ENCODE measurements around the gene ARL6. TPM values are rescaled to one million over a fixed set of nuclear protein-coding genes. Genes with fewer than 3 reads are reported as not detected.

The ARL6 gene
- total RNA-seq, 1 experiment from 2014 or later, result 8.8 TPM

DNA sequence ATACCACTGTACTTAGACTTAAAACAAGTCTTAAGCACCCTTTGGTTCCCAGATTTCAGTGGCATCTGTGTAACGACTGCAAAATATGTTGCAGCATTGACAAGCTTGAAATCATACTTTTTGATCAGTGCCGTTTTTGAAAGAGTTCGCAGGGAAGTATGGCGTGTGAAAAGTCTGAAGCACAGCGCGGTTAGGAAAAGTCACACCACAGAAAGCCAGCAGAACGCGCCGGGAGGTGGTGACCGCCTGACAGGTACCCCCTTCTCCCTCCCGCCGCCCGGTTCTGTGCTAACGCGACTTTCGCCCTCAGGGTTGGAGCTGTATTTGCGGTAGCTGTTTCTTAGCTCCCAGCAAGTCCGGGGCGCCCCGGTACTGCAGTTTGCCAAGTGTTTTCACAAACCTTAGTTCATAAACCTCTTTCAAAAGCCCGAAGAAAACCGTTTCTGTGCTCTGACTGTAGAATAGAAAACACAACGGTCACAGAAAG lies 56.8 kb downstream of the ARL6 start:
- DNase-seq (ENCODE audit: low read depth, low spot score), result no peak
- Histone ChIP-seq H3K36me3 (ENCODE audit: control insufficient read depth, insufficient read depth, low read length) (no peaks in the 10 kb centered on the region; the same call in 1 of the 2 replicates), H3K4me1 (ENCODE audit: control insufficient read depth, insufficient read depth, low read length) (peaks cover 19% of the 10 kb centered on the region), H3K27ac (ENCODE audit: low read length) (peak overlapping the region; percentile 81), H3K4me3 (ENCODE audit: low read depth in 2 of 2, low read length in 2 of 2) (peak overlapping the region; percentile 88 to 93), H3K9me3 (ENCODE audit: control insufficient read depth, insufficient read depth, low read depth, low read length) (no peaks in the 10 kb centered on the region), H3K27me3 (ENCODE audit: control insufficient read depth, insufficient read depth, low read length) (peaks cover 20% of the 10 kb centered on the region)
- ATAC-seq, result peak; percentile 38
- intact Hi-C loops (cut with micrococcal nuclease; ENCODE audit: unreplicated experiment), result loop anchor here (10.0 kb wide), 1 partner anchor 93 kb away; no protein-coding TSS in a partner anchor
- no TSS peak for BruUV-seq (replicated peaks)
- TF ChIP-seq TCF7L2 (IDR thresholded peaks at IDR 0.05; ENCODE audit: low read depth, low read length) (no peak), SIN3A (IDR thresholded peaks at IDR 0.05; ENCODE audit: borderline replicate concordance, insufficient read depth, low read depth, low read length) (no peak), POLR2AphosphoS5 (IDR thresholded peaks at IDR 0.05; ENCODE audit: low read depth, low read length) (no peak)
- TF ChIP-seq, protein P1, sequence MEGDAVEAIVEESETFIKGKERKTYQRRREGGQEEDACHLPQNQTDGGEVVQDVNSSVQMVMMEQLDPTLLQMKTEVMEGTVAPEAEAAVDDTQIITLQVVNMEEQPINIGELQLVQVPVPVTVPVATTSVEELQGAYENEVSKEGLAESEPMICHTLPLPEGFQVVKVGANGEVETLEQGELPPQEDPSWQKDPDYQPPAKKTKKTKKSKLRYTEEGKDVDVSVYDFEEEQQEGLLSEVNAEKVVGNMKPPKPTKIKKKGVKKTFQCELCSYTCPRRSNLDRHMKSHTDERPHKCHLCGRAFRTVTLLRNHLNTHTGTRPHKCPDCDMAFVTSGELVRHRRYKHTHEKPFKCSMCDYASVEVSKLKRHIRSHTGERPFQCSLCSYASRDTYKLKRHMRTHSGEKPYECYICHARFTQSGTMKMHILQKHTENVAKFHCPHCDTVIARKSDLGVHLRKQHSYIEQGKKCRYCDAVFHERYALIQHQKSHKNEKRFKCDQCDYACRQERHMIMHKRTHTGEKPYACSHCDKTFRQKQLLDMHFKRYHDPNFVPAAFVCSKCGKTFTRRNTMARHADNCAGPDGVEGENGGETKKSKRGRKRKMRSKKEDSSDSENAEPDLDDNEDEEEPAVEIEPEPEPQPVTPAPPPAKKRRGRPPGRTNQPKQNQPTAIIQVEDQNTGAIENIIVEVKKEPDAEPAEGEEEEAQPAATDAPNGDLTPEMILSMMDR (IDR thresholded peaks at IDR 0.05), result no peak
- TF ChIP-seq, protein P2, sequence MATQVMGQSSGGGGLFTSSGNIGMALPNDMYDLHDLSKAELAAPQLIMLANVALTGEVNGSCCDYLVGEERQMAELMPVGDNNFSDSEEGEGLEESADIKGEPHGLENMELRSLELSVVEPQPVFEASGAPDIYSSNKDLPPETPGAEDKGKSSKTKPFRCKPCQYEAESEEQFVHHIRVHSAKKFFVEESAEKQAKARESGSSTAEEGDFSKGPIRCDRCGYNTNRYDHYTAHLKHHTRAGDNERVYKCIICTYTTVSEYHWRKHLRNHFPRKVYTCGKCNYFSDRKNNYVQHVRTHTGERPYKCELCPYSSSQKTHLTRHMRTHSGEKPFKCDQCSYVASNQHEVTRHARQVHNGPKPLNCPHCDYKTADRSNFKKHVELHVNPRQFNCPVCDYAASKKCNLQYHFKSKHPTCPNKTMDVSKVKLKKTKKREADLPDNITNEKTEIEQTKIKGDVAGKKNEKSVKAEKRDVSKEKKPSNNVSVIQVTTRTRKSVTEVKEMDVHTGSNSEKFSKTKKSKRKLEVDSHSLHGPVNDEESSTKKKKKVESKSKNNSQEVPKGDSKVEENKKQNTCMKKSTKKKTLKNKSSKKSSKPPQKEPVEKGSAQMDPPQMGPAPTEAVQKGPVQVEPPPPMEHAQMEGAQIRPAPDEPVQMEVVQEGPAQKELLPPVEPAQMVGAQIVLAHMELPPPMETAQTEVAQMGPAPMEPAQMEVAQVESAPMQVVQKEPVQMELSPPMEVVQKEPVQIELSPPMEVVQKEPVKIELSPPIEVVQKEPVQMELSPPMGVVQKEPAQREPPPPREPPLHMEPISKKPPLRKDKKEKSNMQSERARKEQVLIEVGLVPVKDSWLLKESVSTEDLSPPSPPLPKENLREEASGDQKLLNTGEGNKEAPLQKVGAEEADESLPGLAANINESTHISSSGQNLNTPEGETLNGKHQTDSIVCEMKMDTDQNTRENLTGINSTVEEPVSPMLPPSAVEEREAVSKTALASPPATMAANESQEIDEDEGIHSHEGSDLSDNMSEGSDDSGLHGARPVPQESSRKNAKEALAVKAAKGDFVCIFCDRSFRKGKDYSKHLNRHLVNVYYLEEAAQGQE (IDR thresholded peaks at IDR 0.05; ENCODE audit: insufficient read depth in 1 of 2, low read depth in 2 of 2, low read length in 1 of 2), result no peak
- ChIA-PET CTCF (interaction anchor here (0.5 to 0.6 kb wide), 3 partner anchors 71 to 95 kb away, joined by 3 to 7 read pairs (median 4); no protein-coding TSS in a partner anchor), POLR2A (interaction anchor here (0.8 kb wide), 1 partner anchor 43 kb away, joined by 4 read pairs; no protein-coding TSS in a partner anchor)
- in situ Hi-C loops (cut with HindIII; ENCODE audit: low pct_unique_long_range_greater_than_20kb, low sequenced_read_pairs), result no loop called here

DNA sequence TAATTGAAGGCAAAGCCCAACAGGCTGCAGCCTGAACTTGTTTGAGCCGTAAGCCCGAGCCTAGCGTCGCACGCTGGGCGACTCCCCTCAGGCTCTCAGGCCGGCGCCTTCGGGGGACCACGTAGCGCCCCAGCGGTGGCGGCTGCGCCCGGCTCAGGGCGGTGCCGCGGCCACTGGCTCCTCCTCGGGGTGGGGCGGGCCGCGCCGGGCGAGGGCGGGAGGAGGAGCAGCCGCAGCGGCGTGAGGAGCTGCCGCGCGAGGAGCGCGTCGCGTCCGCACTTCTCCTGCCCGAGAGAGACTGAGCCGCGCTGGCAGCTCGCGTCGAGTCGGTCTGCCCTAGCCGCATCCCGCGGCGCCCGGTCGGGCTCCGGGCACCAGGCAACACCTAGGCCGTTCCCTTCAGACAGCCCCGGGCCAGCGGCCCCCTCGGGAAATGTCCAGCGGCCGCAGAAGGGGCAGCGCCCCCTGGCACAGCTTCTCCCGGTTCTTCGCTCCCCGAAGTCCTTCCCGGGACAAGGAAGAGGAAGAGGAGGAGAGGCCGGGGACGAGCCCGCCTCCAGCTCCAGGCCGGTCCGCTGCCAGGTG lies 57.3 kb downstream of the ARL6 start, which contains the start of gene CRYBG3:
TSS of gene CRYBG3 (plus strand) at position 238 of the 585 bp plus-strand sequence. CDS start at position 434, 196 bp downstream.
- Histone ChIP-seq H3K27me3 (ENCODE audit: control insufficient read depth, insufficient read depth, low read length) (peaks cover 20% of the 10 kb centered on the region), H3K27ac (ENCODE audit: low read length) (peak within 1 kb of the TSS; percentile 89), H3K4me1 (ENCODE audit: control insufficient read depth, insufficient read depth, low read length) (peaks cover 21% of the 10 kb centered on the region), H3K36me3 (ENCODE audit: control insufficient read depth, insufficient read depth, low read length) (no peaks in the 10 kb centered on the region; the same call in 1 of the 2 replicates), H3K4me3 (ENCODE audit: low read depth in 2 of 2, low read length in 2 of 2) (peak within 1 kb of the TSS; percentile 88 to 93), H3K9me3 (ENCODE audit: control insufficient read depth, insufficient read depth, low read depth, low read length) (no peaks in the 10 kb centered on the region)
- intact Hi-C loops (cut with micrococcal nuclease; ENCODE audit: unreplicated experiment) (loop anchor here (10.0 kb wide), 1 partner anchor 93 kb away; no protein-coding TSS in a partner anchor), in situ Hi-C loops (cut with HindIII; ENCODE audit: low pct_unique_long_range_greater_than_20kb, low sequenced_read_pairs) (no loop called here)
- TF ChIP-seq, protein P1 (IDR thresholded peaks at IDR 0.05), result peak; percentile 76
- TF ChIP-seq SIN3A (IDR thresholded peaks at IDR 0.05; ENCODE audit: borderline replicate concordance, insufficient read depth, low read depth, low read length) (no peak), POLR2AphosphoS5 (IDR thresholded peaks at IDR 0.05; ENCODE audit: low read depth, low read length) (peak; percentile 86), TCF7L2 (IDR thresholded peaks at IDR 0.05; ENCODE audit: low read depth, low read length) (0 out of 2 replicates have a peak, but pooled peaks have one; percentile 45)
- TF ChIP-seq, protein P2 (IDR thresholded peaks at IDR 0.05; ENCODE audit: insufficient read depth in 1 of 2, low read depth in 2 of 2, low read length in 1 of 2), result 0 out of 4 replicates have a peak, but pooled peaks of 1 of the 2 experiments have one; percentile 10
- ATAC-seq (peak; percentile 99), DNase-seq (ENCODE audit: low read depth, low spot score) (peak; percentile 17)
- ChIA-PET CTCF (interaction anchor here (0.5 kb wide), 1 partner anchor 76 kb away, joined by 4 read pairs; no protein-coding TSS in a partner anchor), POLR2A (interaction anchor here (0.6 kb wide), 1 partner anchor 47 kb away, joined by 3 read pairs; no protein-coding TSS in a partner anchor)
- BruUV-seq (replicated peaks), result no TSS peak
